Right kidney (tissue), 1 donor: Measurements from ENCODE around the gene MYO3B.
"Not testable (repeated sequence)": the region's sequence is repeated elsewhere in the genome, so short reads cannot be mapped to it uniquely, and the experiment has no call there.

ENCODE experiments used
- DNase-seq: peaks from one replicate; pipeline ENCODE4 v3.0.0-alpha.2; 2016

The MYO3B gene

DNA sequence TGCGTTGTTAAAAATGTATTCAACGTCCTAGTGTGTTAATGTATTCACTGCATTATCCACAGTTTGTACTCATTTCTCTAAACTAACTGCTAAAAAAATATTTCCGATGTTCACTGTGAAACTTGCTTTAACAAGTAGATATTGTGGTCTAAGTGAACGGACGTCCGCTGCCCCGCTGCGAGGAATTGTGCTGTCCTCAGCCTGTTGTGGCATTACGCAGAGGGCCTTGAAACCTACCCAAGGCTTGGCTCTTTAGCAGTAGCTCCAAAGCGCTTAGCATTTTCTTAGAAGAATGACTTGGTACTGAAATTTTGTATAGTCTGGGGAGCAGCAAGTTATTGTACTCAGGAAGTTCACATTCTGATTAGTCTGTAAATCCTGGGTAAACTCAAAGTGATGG, 400.7 kb downstream of the MYO3B start:
- DNase-seq = no peak

DNA sequence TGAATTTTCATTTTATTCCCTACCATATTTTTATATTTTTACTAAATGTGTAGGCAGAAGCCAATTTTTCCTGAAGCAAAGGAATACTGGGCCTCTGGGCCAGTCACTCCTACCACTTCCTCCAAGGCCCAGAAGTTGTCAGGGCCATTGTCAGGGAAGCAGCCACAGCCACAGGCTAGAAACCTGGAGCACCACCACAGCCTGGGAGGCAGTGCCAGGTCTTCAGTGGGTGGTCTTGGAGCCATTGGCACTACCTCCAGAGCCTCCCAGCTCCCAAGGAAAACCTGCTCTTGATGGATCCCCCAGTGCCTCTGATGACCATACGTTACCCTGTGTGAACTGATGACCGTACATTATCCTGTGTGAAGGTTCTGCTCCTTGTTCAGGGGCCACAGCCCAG, 401.6 kb downstream of the MYO3B start:
- DNase-seq = no peak

DNA sequence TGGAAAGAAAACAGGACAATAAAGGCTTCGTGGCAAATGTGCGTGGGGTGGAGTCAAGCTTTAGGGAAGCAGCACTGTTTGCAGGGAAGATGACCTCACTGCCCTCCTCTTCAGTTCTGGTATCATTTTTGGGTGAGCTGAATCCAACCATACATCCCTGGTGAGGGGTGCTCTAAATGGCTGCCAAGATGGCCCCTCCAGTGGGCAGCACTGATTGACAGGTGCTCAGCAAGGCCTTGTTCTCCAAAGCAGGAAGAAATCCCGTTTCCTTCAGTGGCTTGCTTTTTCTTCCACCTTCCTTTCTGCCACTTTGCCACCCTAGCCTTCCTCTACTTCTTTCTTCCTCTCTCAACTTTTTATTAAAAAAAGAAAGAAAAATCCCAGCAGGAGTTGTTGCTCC, 404.4 kb downstream of the MYO3B start:
- DNase-seq = no peak

GRCh38 chr2:170582751-170583463, 405.0 kb downstream of the MYO3B start:
- no peak for DNase-seq

- DNase-seq = no peak
Observed at GRCh38 chr2:170585067-170585466, 407.1 kb downstream of the MYO3B start.

DNA sequence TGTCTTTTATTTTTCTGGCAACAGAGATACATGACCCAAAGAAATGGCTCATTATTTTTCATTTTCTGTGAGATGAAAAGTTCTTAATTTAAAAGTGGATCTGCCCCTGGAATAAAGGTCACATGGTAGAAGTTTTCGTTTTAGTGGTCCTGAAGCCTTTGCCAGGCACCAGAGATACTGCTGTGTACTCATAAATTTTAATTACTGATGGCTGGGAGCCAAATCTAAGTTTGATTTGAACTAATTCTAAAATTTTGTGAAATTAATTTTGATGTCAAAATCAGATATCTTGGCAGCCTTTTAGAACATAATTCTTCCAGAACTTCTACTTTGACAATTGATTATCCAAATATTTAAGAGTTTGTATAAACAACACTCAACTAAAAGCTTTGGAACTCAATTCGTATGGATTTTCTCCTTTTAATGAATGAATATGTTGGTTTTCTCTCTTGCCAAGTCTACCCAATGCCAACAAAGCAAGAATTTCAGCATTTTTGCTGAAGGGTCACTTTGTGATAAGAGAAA, 408.7 kb downstream of the MYO3B start:
- DNase-seq = no peak

DNA sequence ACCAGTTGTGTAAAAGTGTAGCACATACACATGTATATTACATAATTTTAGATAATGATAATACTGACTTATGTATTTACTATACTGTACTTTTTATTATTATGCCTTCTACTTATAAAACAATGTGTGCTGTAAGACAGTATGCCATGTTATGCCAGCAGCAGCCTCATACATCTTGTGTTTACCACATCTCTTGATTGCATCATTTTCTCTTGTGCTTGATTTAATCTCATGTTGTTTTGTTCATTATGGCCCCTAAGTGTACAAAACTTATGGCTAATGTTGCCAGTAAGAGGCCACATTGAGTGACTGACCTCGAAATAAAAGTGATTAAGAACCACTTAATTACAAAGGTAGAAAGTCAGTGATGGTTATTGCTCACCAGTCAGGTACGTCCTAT, 409.2 kb downstream of the MYO3B start:
- no peak for DNase-seq

DNA sequence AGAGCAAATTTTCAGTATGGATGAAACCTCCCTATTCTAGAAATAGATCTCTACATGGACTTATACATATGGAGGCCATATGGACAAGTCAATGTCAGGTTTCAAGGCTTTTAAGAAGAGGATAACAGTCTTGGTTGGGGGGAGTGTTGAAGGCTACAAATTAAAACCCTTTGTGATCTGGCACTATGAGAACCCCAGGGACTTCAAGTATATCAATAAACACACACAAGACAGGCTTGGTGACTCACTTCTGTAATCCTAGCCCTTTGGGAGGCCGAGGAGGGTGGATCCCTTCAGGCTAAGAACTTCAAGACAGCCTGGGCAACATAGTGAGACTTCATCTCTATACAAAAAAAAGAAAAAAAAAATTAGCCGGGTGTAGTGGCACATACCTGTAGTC, 410.0 kb downstream of the MYO3B start:
- DNase-seq = no peak

DNA sequence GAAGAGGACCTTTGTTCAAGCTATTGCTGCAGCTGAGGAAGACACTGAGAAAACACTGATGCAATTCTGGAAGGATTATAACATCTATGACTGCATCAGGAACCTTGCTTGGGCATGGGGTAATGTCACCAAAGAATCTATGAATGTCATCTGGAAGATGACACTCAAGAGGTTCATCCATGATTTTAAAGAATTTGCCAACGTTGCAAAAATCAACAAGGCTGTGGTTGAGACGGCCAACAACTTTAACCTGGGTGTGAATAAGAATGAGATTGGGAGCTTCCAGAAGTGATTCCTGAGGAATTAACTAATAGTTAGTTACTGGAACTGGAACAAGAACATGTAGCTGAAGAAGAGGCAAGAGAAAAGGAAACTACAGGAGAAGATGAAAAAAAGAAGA, 410.8 kb downstream of the MYO3B start:
- DNase-seq = no peak

- no peak for DNase-seq
Observed at GRCh38 chr2:170596576-170596975, 418.6 kb downstream of the MYO3B start.

- DNase-seq = no peak
Observed at GRCh38 chr2:170598067-170598395, 420.1 kb downstream of the MYO3B start.

GRCh38 chr2:170601489-170601888, 423.5 kb downstream of the MYO3B start:
- no peak for DNase-seq

DNA sequence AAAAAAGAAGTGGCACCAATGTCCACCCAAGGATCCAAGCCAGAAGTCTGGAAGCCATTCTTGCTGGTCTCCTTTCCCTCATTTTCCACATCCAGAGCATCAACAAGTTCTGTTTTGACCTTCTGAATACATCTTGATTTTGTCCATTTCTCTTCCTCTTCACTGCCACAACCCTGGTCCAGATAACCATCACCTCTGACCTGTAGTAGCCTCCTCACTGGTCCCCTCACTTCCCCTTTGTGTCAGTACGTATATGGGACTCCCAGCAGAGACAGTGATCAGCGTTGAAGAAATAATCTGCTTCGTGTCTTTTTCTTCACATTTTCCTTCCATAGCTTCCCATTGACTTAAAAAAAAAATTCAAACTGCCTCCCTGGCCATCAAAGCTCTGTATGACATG, 427.9 kb downstream of the MYO3B start:
- no peak for DNase-seq

DNA sequence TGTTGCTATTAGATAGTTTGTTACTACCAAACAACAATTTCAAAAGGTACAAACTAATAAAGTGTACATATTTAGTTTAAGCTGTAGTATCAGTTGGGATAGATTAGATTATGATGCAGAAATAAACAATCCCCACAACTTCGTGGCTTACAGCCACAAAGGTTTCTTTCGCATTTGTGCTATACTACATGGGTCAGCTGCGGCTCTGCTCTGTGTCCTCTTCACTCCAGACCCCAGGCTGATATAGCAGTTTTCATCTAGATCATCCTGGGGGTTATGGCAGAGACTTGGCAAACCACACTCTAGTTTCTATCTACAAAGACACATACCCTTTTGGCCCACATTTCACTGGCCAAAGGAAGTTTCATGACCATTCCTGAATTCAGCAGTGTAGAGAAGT, 429.2 kb downstream of the MYO3B start:
- no peak for DNase-seq

DNA sequence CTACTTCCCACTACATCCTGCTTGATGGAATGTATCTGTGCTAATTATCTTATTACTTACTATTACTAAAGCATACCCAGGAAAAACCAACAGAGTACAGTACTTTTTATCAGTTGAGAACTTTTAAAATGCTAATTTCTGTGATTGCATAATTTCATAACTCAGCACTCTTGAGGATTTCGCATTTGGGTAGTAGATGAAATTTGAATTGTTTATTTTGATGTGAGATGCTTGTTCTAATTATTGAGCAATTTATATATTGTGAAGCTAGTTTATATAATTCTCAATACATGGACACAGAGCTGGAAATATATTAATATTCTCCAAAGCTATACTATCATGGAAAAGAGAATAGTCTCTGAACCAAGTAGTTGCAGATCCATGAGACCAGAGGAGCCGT, 432.7 kb downstream of the MYO3B start:
- DNase-seq = no peak

DNA sequence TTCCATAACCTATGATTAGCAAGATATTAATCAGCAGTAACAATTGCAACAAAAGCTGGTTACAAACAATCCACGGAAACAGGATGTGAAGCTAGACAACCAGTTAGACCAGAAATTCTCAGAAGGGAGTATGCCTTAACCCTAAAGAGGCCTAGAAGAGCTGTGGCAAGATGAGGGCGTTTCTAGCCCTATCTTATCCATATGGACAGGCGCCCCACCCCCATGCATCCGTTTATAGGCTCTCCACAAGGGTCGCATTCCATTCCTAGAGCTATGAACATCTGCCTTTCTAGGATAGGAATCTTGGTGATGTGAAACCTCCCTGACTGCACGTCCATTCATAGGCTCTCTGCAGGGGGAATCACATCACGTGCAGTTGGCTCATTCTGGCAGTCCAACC, 441.0 kb downstream of the MYO3B start:
- not testable (repeated sequence) for DNase-seq

- DNase-seq = not testable (repeated sequence)
Observed at GRCh38 chr2:170635094-170635493, 457.1 kb downstream of the MYO3B start.

DNA sequence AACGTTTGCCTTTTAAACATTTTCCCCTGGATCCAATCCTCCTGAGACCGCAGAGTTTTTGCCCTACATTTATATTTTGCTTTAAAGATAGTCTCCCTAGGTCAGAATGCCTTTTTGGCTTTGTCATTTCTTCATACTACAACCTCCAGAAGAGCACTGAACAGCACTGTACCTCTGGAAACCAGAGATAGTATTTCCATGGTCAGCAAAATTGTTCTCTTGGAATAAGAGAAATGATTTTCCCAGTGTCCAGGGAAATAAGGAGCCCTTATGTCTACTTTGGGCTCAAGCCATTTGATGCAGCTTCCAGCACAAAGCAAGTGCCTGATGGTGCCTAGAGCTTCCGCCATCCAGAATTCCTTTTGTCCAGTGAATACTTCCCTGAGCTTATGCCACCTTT, 461.7 kb downstream of the MYO3B start:
- no peak for DNase-seq

DNA sequence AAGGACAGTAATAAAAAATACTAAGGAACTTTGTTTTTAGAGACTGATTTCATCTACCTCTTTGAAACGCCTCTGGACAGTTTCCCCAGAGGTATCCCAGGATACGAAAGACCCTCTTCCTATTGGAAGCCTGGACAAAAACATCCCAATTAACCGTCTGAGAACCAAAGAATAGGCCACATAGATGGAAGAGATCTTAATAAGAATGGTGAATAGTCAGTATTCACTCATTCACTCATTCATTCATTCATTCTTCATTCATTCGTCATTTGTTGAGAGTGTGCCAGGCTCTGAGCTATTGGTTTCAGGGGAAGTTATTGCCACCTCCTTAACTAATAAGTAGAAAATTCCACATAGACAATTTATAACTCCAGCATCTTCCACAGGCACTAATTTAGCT, 464.0 kb downstream of the MYO3B start:
- DNase-seq = no peak

GRCh38 chr2:170643346-170643745, 465.4 kb downstream of the MYO3B start:
- no peak for DNase-seq

GRCh38 chr2:170647741-170648436, 469.9 kb downstream of the MYO3B start:
- DNase-seq = peak; percentile 3

- no peak for DNase-seq
Observed at GRCh38 chr2:170651624-170652325, 473.8 kb downstream of the MYO3B start.

DNA sequence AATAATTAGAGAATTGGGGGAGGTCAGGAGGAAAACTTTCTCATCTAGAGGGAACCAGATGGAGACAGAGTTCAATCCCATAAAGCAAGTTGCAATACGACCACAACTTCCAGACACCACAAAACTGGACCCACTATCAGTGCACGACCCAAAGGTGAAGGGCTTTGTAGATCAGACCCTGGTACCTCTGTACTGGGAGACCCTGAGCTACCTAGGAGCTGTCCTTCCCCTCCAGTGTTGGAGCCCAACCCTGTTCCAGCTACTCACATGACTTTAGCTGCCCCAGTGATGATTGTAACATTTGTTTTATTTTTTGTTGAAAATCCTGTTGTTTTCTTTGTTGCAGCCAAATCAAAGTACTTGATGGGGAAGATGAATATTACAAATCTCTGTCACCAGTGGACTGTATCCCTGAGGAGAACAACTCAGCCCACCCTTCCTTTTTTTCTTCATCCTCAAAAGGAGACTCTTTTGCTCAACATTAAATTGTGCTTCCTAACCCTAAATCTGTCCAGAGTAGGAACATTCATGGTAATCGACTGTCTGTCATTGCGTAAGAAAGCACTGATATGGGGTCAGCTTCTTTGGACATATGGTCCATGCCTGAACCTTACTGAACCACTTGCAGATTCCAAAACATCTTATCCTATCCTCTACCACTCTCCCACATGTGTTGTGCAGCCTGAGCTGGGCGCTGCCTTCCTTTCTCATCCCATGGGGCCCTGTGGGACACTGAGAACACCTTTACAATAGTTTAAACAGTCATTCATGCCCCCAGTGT, 474.9 kb downstream of the MYO3B start:
- DNase-seq = no peak
